GM20000 (cell line): ENCODE data around the gene CYP11A1.

ENCODE experiments used
- DNase-seq: peaks from one replicate; pipeline ENCODE4 v3.0.0; 2012; ENCODE audit warnings: low spot score
- CTCF ChIP-seq: IDR thresholded peaks from 2 replicates; pipeline ENCODE4 v1.5.1; 2012; ENCODE audit warnings: mild to moderate bottlenecking, control low read depth; ENCODE audit errors: extremely low read depth, missing control alignments

The CYP11A1 gene

GRCh38 chr15:74367296-74367854, at the start of gene CYP11A1:
Gene CYP11A1 (minus strand): TSS chr15:74367646. CDS start chr15:74367585, 61 bp downstream.
- TF ChIP-seq CTCF, result no peak
- no peak for DNase-seq

DNA sequence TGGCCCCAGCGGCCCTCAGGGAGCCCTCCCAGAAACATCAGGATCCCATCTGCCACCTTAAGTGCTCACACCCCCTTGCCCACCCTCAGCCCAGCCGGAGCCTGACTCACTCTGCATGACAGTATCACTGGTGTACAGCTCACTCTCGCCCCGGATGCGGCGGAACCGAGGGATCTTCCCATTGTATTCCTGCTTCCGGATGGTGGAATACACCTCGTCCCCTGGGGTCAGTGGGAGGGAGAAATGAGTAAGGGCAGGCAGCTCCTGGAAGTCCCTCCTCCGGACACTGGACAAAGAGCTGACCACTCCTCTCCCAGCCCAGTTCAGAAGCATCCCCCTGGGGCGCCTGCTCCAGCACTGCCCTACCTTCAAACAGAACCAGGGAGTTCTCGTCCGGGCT, 49.8 kb upstream of the CYP11A1 start:
- no peak for TF ChIP-seq CTCF
- DNase-seq, result no peak

- no peak for TF ChIP-seq CTCF
- DNase-seq, result no peak
Observed at GRCh38 chr15:74415966-74416916, 48.8 kb upstream of the CYP11A1 start.

DNA sequence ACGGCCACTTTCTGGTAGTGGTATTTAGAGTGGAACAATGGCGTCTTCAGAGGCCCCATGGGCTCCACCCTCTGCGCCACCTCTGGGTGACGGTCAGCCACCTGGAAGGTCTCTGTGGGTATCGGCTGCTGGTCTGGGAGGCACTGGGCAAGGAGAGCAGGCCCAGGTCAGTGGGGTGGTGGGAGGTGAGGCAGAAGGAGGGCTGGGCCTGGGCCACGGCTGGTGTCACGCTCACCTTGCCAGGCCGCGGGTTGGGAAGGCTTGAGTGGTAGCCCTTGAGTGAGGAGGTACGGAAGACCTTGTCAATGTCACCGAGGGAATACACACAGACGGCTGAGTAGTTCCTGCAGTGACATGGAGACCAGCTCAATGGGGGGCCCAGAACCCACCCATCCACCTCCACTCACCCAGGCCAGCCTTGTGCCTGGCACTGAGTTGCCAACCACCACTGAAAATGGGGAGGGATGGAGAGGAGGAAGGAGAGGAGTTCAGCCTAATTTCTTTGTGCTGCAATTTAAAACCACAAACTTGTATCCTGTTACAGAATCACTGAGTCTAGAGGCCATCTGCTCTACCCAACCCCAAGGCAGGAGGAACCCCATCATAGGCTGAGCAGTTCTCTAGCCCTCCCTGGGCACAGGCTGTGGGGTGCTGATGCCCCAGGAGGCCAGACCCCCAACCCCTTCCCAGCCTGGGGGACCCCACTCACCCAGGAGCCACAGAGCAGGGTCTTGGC, 47.3 kb upstream of the CYP11A1 start:
- no peak for DNase-seq
- no peak for TF ChIP-seq CTCF

GRCh38 chr15:74414081-74414580, 46.7 kb upstream of the CYP11A1 start:
- no peak for TF ChIP-seq CTCF

GRCh38 chr15:74413350-74414080, 46.1 kb upstream of the CYP11A1 start:
- TF ChIP-seq CTCF, result no peak
- DNase-seq, result no peak

More at GRCh38 chr15:74414081-74414580, 46.7 kb upstream of the CYP11A1 start:
- no peak for DNase-seq
